ENCODE results near the gene ZNRF1. TPM values are rescaled to one million over a fixed set of nuclear protein-coding genes. Genes with fewer than 3 reads are reported as not detected.

ZNRF1 gene
- total and polyA plus RNA-seq, 2 of the 13 experiments (the other 11 are each of a cell fraction or from before 2014, with no cell fraction given), result 43.9 to 58.7 TPM

GRCh38 chr16:75053791-75054555 is 55.1 kb downstream of the ZNRF1 start (continued):
- no peak for TF ChIP-seq ZNF577 (CRISPR knock-in tag; IDR thresholded peaks at IDR 0.05; ENCODE audit: borderline replicate concordance, low read depth)
- TF ChIP-seq ZNF275 (CRISPR knock-in tag; IDR thresholded peaks at IDR 0.05; ENCODE audit: borderline replicate concordance), result no peak
- 0 out of 2 replicates have a peak, but pooled peaks have one; percentile 66 for TF ChIP-seq ZNF572 (CRISPR knock-in tag; IDR thresholded peaks at IDR 0.05)
- TF ChIP-seq ZNF431 (CRISPR knock-in tag; IDR thresholded peaks at IDR 0.05; ENCODE audit: borderline replicate concordance, low read depth), result peak; percentile 83
- TF ChIP-seq MZF1 (CRISPR knock-in tag; IDR thresholded peaks at IDR 0.05; ENCODE audit: borderline replicate concordance), result no peak
- TF ChIP-seq CHCHD3 (CRISPR knock-in tag; IDR thresholded peaks at IDR 0.05), result no peak
- TF ChIP-seq ZNF772 (CRISPR knock-in tag; IDR thresholded peaks at IDR 0.05), result no peak; the same call in 1 of the 2 replicates
- TF ChIP-seq ZNF710 (CRISPR knock-in tag; IDR thresholded peaks at IDR 0.05; ENCODE audit: borderline replicate concordance), result no peak; the same call in 1 of the 2 replicates
- no peak for TF ChIP-seq LRRFIP1 (CRISPR knock-in tag; conservative IDR thresholded peaks at IDR 0.05)
- no peak for TF ChIP-seq RELA (CRISPR knock-in tag; IDR thresholded peaks at IDR 0.05)
- TF ChIP-seq NAIF1 (CRISPR knock-in tag; IDR thresholded peaks at IDR 0.05; ENCODE audit: borderline replicate concordance), result no peak
- no peak for TF ChIP-seq RBFOX2 (IDR thresholded peaks at IDR 0.05; ENCODE audit: low read depth, low read length)
- TF ChIP-seq HOMEZ (CRISPR knock-in tag; IDR thresholded peaks at IDR 0.05; ENCODE audit: low read depth), result peak; percentile 83; the same call in 1 of the 2 replicates
- TF ChIP-seq CREBL2 (CRISPR knock-in tag; IDR thresholded peaks at IDR 0.05; ENCODE audit: borderline replicate concordance), result no peak
- TF ChIP-seq NCOA2 (CRISPR knock-in tag; IDR thresholded peaks at IDR 0.05), result peak; percentile 44; the same call in 1 of the 2 replicates
- TF ChIP-seq HCFC1 (IDR thresholded peaks at IDR 0.05; ENCODE audit: low read depth, low read length), result no peak
- TF ChIP-seq PHF21A (CRISPR knock-in tag; IDR thresholded peaks at IDR 0.05), result peak; percentile 70
- no peak for TF ChIP-seq TFDP1 (CRISPR knock-in tag; IDR thresholded peaks at IDR 0.05; ENCODE audit: borderline replicate concordance)
- TF ChIP-seq MYC (CRISPR knock-in tag; IDR thresholded peaks at IDR 0.05; ENCODE audit: borderline replicate concordance), result peak; percentile 60; the same call in 1 of the 2 replicates
- TF ChIP-seq ZNF564 (CRISPR knock-in tag; IDR thresholded peaks at IDR 0.05), result peak; percentile 55; the same call in 1 of the 2 replicates

Data from HepG2 (cell line).